ENCODE data around the gene DCC. TPM values are rescaled to one million over a fixed set of nuclear protein-coding genes. Genes with fewer than 3 reads are reported as not detected.

The DCC gene
- total RNA-seq, 2 experiments from 2014 or later, result not detected

- Mint-ChIP-seq H3K27ac (no peak overlapping the region), H3K9me3 (peaks cover 16% of the 10 kb centered on the region), H3K36me3 (ENCODE audit: low read depth) (no peaks in the 10 kb centered on the region), H3K27me3 (no peaks in the 10 kb centered on the region), H3K4me1 (ENCODE audit: low read depth) (no peaks in the 10 kb centered on the region), H3K4me3 (no peak overlapping the region)
- H3K9me3 ChIP-seq (ENCODE audit: control insufficient read depth in 1 of 2, insufficient read depth in 1 of 2, low read length in 2 of 2), result no peaks in the 10 kb centered on the region
- DNase-seq (no peak), ATAC-seq (ENCODE audit: poor library complexity) (no peak)
- intact Hi-C loops (cut with DNase I, micrococcal nuclease), result no loop called here
- no peak for TF ChIP-seq CTCF (IDR thresholded peaks at IDR 0.05)
- ChIA-PET POLR2A (no interaction called here), CTCF (no interaction called here)
- H3K4me1 ChIP-seq (ENCODE audit: insufficient read depth, low read length), result no peaks in the 10 kb centered on the region
- H3K27me3 ChIP-seq (ENCODE audit: control insufficient read depth in 1 of 2, insufficient read depth in 2 of 2, low read length in 2 of 2), result no peaks in the 10 kb centered on the region
- no peaks in the 10 kb centered on the region for H3K36me3 ChIP-seq (ENCODE audit: insufficient read depth, low read length)
- no peak overlapping the region for H3K4me3 ChIP-seq (ENCODE audit: low read length)
- H3K27ac ChIP-seq (ENCODE audit: low read depth in 1 of 2, low read length in 2 of 2), result no peak overlapping the region
These were observed 979.6 kb downstream of the DCC start for GRCh38 chr18:53319628-53320027.

GRCh38 chr18:53322163-53322562 lies 982.2 kb downstream of the DCC start:
- Mint-ChIP-seq H3K36me3 (ENCODE audit: low read depth) (no peaks in the 10 kb centered on the region), H3K27me3 (no peaks in the 10 kb centered on the region), H3K9me3 (peaks cover 9% of the 10 kb centered on the region), H3K27ac (no peak overlapping the region), H3K4me1 (ENCODE audit: low read depth) (no peaks in the 10 kb centered on the region), H3K4me3 (no peak overlapping the region)
- no peaks in the 10 kb centered on the region for H3K4me1 ChIP-seq (ENCODE audit: insufficient read depth, low read length)
- intact Hi-C loops (cut with DNase I, micrococcal nuclease), result no loop called here
- no peaks in the 10 kb centered on the region for H3K27me3 ChIP-seq (ENCODE audit: control insufficient read depth in 1 of 2, insufficient read depth in 2 of 2, low read length in 2 of 2)
- ATAC-seq (ENCODE audit: poor library complexity), result no peak
- TF ChIP-seq CTCF (IDR thresholded peaks at IDR 0.05), result no peak
- no peak for DNase-seq
- H3K9me3 ChIP-seq (ENCODE audit: control insufficient read depth in 1 of 2, insufficient read depth in 1 of 2, low read length in 2 of 2), result no peaks in the 10 kb centered on the region
- no peak overlapping the region for H3K27ac ChIP-seq (ENCODE audit: low read depth in 1 of 2, low read length in 2 of 2)
- no peak overlapping the region for H3K4me3 ChIP-seq (ENCODE audit: low read length)
- CTCF ChIA-PET, result no interaction called here
- POLR2A ChIA-PET, result no interaction called here
- no peaks in the 10 kb centered on the region for H3K36me3 ChIP-seq (ENCODE audit: insufficient read depth, low read length)

GRCh38 chr18:53324353-53324752 lies 984.4 kb downstream of the DCC start:
- Mint-ChIP-seq H3K4me3 (no peak overlapping the region), H3K27ac (no peak overlapping the region), H3K9me3 (peaks cover 5% of the 10 kb centered on the region), H3K27me3 (no peaks in the 10 kb centered on the region), H3K4me1 (ENCODE audit: low read depth) (no peaks in the 10 kb centered on the region), H3K36me3 (ENCODE audit: low read depth) (no peaks in the 10 kb centered on the region)
- no peak overlapping the region for H3K27ac ChIP-seq (ENCODE audit: low read depth in 1 of 2, low read length in 2 of 2)
- H3K4me1 ChIP-seq (ENCODE audit: insufficient read depth, low read length), result no peaks in the 10 kb centered on the region
- no peak overlapping the region for H3K4me3 ChIP-seq (ENCODE audit: low read length)
- H3K9me3 ChIP-seq (ENCODE audit: control insufficient read depth in 1 of 2, insufficient read depth in 1 of 2, low read length in 2 of 2), result no peaks in the 10 kb centered on the region
- ChIA-PET CTCF (no interaction called here), POLR2A (no interaction called here)
- ATAC-seq (ENCODE audit: poor library complexity), result no peak
- no peaks in the 10 kb centered on the region for H3K27me3 ChIP-seq (ENCODE audit: control insufficient read depth in 1 of 2, insufficient read depth in 2 of 2, low read length in 2 of 2)
- H3K36me3 ChIP-seq (ENCODE audit: insufficient read depth, low read length), result no peaks in the 10 kb centered on the region
- no peak for TF ChIP-seq CTCF (IDR thresholded peaks at IDR 0.05)
- no peak for DNase-seq
- intact Hi-C loops (cut with DNase I, micrococcal nuclease), result no loop called here
